ENCODE measurements around the gene ZNF787. TPM values are rescaled to one million over a fixed set of nuclear protein-coding genes. Genes with fewer than 3 reads are reported as not detected.

The ZNF787 gene
- total and polyA plus RNA-seq, 9 donors, result 3.0 to 36.8 (median 25.8) TPM

- H3K36me3 ChIP-seq, result no peaks in the 10 kb centered on the region
- WGBS, 3 donors, result 19 to 46% (median 20%) methylated on average over 22 of the region's 22 CpGs
- no peak for TF ChIP-seq EP300 (IDR thresholded peaks at IDR 0.05)
- no peak for TF ChIP-seq POLR2A (IDR thresholded peaks at IDR 0.05)
- peak; percentile 18 to 47 (median 36) for TF ChIP-seq CTCF (IDR thresholded peaks at IDR 0.05)
- DNase-seq, result peak; percentile 67 to 82 (median 73)
- peaks cover 23% of the 10 kb centered on the region for H3K4me1 ChIP-seq (ENCODE audit: insufficient read depth)
- no peaks in the 10 kb centered on the region for H3K27me3 ChIP-seq
- peak overlapping the region in 1 of 2 donors; percentile 23 for H3K27ac ChIP-seq
- H3K4me3 ChIP-seq, result no peak overlapping the region
- H3K9me3 ChIP-seq, result no peaks in the 10 kb centered on the region
- intact Hi-C loops (cut with DNase I), result loop anchor here in 2 of 4 donors (5.0 kb wide), 2 partner anchors 37 to 52 kb away; partner anchors contain the start of gene ZNF444 (in 1 of the 2)
Observed at GRCh38 chr19:56105090-56105701, 15.9 kb downstream of the ZNF787 start.

DNA sequence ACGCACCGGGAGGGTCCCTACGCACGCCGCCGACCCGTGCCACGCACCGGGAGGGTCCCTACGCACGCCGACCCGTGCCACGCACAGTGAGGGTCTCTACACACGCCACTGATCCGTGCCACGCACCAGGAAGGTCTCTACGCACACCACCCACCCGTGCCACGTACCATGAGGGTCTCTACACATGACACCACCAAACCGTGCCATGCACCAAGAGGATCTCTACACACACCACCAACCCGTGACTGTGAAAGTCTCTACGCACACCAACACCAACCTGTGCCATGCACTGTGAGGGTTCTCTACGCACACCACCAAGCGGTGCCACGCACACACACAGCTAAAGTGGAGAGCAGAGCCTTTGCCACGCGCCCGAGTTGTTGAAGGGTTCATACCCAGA is 16.7 kb downstream of the ZNF787 start:
- Histone ChIP-seq H3K27ac (no peak overlapping the region), H3K9me3 (no peaks in the 10 kb centered on the region), H3K27me3 (no peaks in the 10 kb centered on the region), H3K4me3 (no peak overlapping the region), H3K36me3 (no peaks in the 10 kb centered on the region), H3K4me1 (ENCODE audit: insufficient read depth) (peaks cover 23% of the 10 kb centered on the region)
- intact Hi-C loops (cut with DNase I), result no loop called here
- TF ChIP-seq CTCF (IDR thresholded peaks at IDR 0.05) (no peak), POLR2A (IDR thresholded peaks at IDR 0.05) (no peak), EP300 (IDR thresholded peaks at IDR 0.05) (no peak)
- no peak for DNase-seq
- WGBS, 3 donors, result 92 to 95% (median 94%) methylated on average over 25 to 27 of the region's 29 CpGs

GRCh38 chr19:56103027-56103614 is 18.0 kb downstream of the ZNF787 start:
- no peak for DNase-seq
- H3K4me1 ChIP-seq (ENCODE audit: insufficient read depth), result peaks cover 12% of the 10 kb centered on the region
- H3K9me3 ChIP-seq, result no peaks in the 10 kb centered on the region
- no peaks in the 10 kb centered on the region for H3K27me3 ChIP-seq
- WGBS, 3 donors, result 78 to 84% (median 82%) methylated on average over 20 of the region's 20 CpGs
- no peak overlapping the region for H3K4me3 ChIP-seq
- H3K36me3 ChIP-seq, result no peaks in the 10 kb centered on the region
- no peak overlapping the region for H3K27ac ChIP-seq
- intact Hi-C loops (cut with DNase I), result no loop called here
- TF ChIP-seq EP300 (IDR thresholded peaks at IDR 0.05) (no peak), POLR2A (IDR thresholded peaks at IDR 0.05) (no peak), CTCF (IDR thresholded peaks at IDR 0.05) (no peak)

DNA sequence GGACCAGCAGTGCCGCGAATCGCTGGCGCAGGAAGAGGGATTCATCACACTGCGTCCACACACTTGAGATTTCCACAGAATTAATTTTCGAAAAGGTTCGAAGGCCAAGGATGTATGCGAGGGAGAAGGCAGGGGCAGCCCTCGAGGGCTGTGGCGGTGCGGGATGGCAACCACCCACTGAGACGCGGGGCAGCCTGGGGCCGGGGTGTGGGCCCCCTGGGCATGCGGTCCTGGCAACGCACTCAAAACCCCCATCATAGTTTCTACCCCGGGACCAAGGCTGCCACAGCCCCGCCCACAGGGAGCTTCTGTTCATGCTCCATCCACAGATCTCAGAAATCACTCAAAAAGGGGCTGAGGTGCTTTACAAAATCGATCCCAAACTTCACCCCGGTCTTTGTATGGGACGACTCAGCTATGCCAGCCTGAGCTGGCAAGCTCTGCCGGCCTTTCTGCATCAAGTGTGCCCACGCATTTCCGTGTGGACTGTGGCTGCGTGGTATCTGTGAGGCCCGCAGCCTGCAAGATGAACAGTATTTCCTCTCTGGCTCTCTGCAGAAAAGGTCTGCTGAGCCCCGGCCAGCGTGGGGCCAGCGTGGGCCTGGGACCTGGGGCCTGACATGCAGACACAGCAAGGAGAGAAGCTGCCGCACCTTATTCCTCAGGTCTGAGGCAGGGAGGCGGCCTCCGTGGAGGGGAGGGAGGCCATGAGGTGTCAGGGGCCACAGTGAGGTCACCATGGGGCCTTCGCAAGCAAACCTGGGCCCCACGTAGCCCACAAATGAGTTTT is 19.2 kb downstream of the ZNF787 start:
- TF ChIP-seq EP300 (IDR thresholded peaks at IDR 0.05), result no peak
- TF ChIP-seq CTCF (IDR thresholded peaks at IDR 0.05), result no peak
- no peak for TF ChIP-seq POLR2A (IDR thresholded peaks at IDR 0.05)
- intact Hi-C loops (cut with DNase I), result no loop called here
- DNase-seq, result no peak
- WGBS, 3 donors, result 86 to 89% (median 89%) methylated on average over 34 of the region's 34 CpGs
- Histone ChIP-seq H3K27me3 (no peaks in the 10 kb centered on the region), H3K27ac (no peak overlapping the region), H3K4me1 (ENCODE audit: insufficient read depth) (peaks cover 12% of the 10 kb centered on the region), H3K4me3 (no peak overlapping the region), H3K36me3 (no peaks in the 10 kb centered on the region), H3K9me3 (no peaks in the 10 kb centered on the region)

All from ovary (tissue), 9 donors.